Fibroblast of skin of left quadriceps (primary cell): ENCODE results near the gene LIPC.

Experiments used
- DNase-seq, 2 experiments: peaks; one replicate each; pipeline ENCODE4 v3.0.0-alpha.2; 2013; ENCODE audit warnings: low read depth in 2 of 2

The LIPC gene

GRCh38 chr15:58406811-58407210, 25.0 kb upstream of the LIPC start:
- DNase-seq = no peak

GRCh38 chr15:58407236-58407775, 24.5 kb upstream of the LIPC start:
- no peak for DNase-seq

- DNase-seq = no peak
Measured at GRCh38 chr15:58407778-58408177, 24.0 kb upstream of the LIPC start.

GRCh38 chr15:58409861-58410260, 21.9 kb upstream of the LIPC start:
- DNase-seq = no peak

GRCh38 chr15:58410353-58410752, 21.4 kb upstream of the LIPC start:
- no peak for DNase-seq

- no peak for DNase-seq
Measured at GRCh38 chr15:58413253-58413652, 18.5 kb upstream of the LIPC start.

- no peak for DNase-seq
Measured at GRCh38 chr15:58415636-58416035, 16.2 kb upstream of the LIPC start.

- no peak for DNase-seq
Measured at GRCh38 chr15:58416963-58417362, 14.8 kb upstream of the LIPC start.

- no peak for DNase-seq
Measured at GRCh38 chr15:58418135-58418534, 13.7 kb upstream of the LIPC start.

- DNase-seq = no peak
Measured at GRCh38 chr15:58419803-58420524, 11.8 kb upstream of the LIPC start.

GRCh38 chr15:58420579-58421043, 11.2 kb upstream of the LIPC start:
- no peak for DNase-seq

GRCh38 chr15:58423205-58423604, 8.6 kb upstream of the LIPC start:
- DNase-seq = no peak

GRCh38 chr15:58423831-58424608, 7.8 kb upstream of the LIPC start:
- DNase-seq = peak; percentile 83 to 84

GRCh38 chr15:58424722-58425121, 7.1 kb upstream of the LIPC start:
- DNase-seq = no peak

GRCh38 chr15:58425185-58425584, 6.6 kb upstream of the LIPC start:
- no peak for DNase-seq

GRCh38 chr15:58425834-58426233, 6.0 kb upstream of the LIPC start:
- DNase-seq = no peak

- no peak for DNase-seq
Measured at GRCh38 chr15:58426501-58426900, 5.3 kb upstream of the LIPC start.

GRCh38 chr15:58427987-58428386, 3.8 kb upstream of the LIPC start:
- no peak for DNase-seq

GRCh38 chr15:58430224-58430787, 1.5 kb upstream of the LIPC start:
- no peak for DNase-seq

- DNase-seq = no peak
Measured at GRCh38 chr15:58432401-58432800, 610 bp downstream of the LIPC start.

- DNase-seq = no peak
Measured at GRCh38 chr15:58433597-58434333, 2.0 kb downstream of the LIPC start.

GRCh38 chr15:58434334-58434875, 2.6 kb downstream of the LIPC start:
- DNase-seq = no peak
